Adrenal gland (tissue), 12 donors: ENCODE results near the gene TLN1. TPM values are rescaled to one million over a fixed set of nuclear protein-coding genes. Genes with fewer than 3 reads are reported as not detected.

ENCODE experiments used
- DNase-seq, 7 donors: peaks; one replicate each; pipeline ENCODE4 v3.0.0-alpha.2; 2019 to 2020
- H3K27ac ChIP-seq, 5 donors: fragments of 200-600 bp; sonication (generic) in 4 of 5; 1 replicate in 3 of 5; 2 replicates in 2 of 5; pipeline versions ENCODE4 v1.5.1 to v1.8.0; 2016 to 2020; ENCODE audit warnings: mild to moderate bottlenecking in 1 of 5
- H3K27me3 ChIP-seq: fragments of 200-600 bp; 2 replicates; pipeline ENCODE4 v1.8.0; 2021
- H3K36me3 ChIP-seq, 2 donors: fragments of 200-600 bp; replicated peaks in 1 of 2; 1 replicate in 1 of 2; 2 replicates in 1 of 2; pipeline versions ENCODE4 v1.5.1 to v1.8.0; 2018 to 2022
- H3K4me1 ChIP-seq, 2 donors: fragments of 200-600 bp; replicated peaks in 1 of 2; 1 replicate in 1 of 2; 2 replicates in 1 of 2; pipeline versions ENCODE4 v1.5.1 to v1.8.0; 2018 to 2021
- H3K4me3 ChIP-seq, 4 donors: fragments of 200-600 bp; sonication (generic) in 3 of 4; one replicate each; pipeline ENCODE4 v1.5.1; 2016 to 2018
- H3K9me3 ChIP-seq, 3 donors: fragments of 200-600 bp; sonication (generic) in 1 of 3; replicated peaks in 1 of 3; 1 replicate in 2 of 3; 2 replicates in 1 of 3; pipeline versions ENCODE4 v1.5.1 to v1.8.0; 2016 to 2021
- POLR2A ChIP-seq, 2 donors: fragments of 450-650 bp; IDR thresholded peaks; one replicate each; pipeline ENCODE4 v1.6.1; 2017; ENCODE audit warnings: antibody characterized with exemption in 2 of 2, mild to moderate bottlenecking in 2 of 2, moderate library complexity in 1 of 2
- WGBS, 4 donors: extraction: QIAGEN DNeasy Blood & Tissue Kit in 2 of 4; methylation state at CpG; one replicate each; pipeline versions ENCODE4 v1.1.5 to v1.1.7; 2013 to 2017; 5-methylcytosine and 5-hydroxymethylcytosine counted together
- intact Hi-C, 2 donors: fragments of 100-400 bp; cut with DNase I; formaldehyde crosslinking; loops; one replicate each; pipeline versions ENCODE4 v1.14.1 to v1.15.0; 2022 to 2023
- polyA plus RNA-seq, 3 donors: library from polyadenylated mRNA; stranded (reverse); fragments of 200-250 nt in 2 of 3; fragments of 350-450 nt in 1 of 3; fragmentation: Illumina TruSeq in 1 of 3; extraction: RNeasy Lipid Tissue Mini Kit (QIAGEN cat#74804) in 1 of 3; gene quantifications; one replicate each; pipeline ENCODE4 v1.2.3, GENCODE V29; 2013 to 2014
- total RNA-seq, 9 donors: library from RNA; depleted of rRNA in 4 of 9; stranded (reverse); fragments of >200 nt in 4 of 9; fragments of 120-200 nt in 1 of 9; fragmentation: NEBNext Ultra II Directional in 1 of 9; extraction: Animal tissue kit (Norgen Biotek cat#: 25700) in 1 of 9; gene quantifications; one replicate each; pipeline versions ENCODE4 v1.1.0 to v1.2.4, GENCODE V29; 2013 to 2023
- TF ChIP-seq, protein P1 (sequence below), 6 experiments: fragments of 450-650 bp in 4 of 6; fragments of 200-600 bp in 2 of 6; sonication (generic) in 1 of 6; IDR thresholded peaks; 1 replicate in 5 of 6; 2 replicates in 1 of 6; pipeline versions ENCODE4 v1.5.1 to v1.8.0; 2016 to 2021; ENCODE audit warnings: antibody characterized with exemption in 6 of 6, mild to moderate bottlenecking in 2 of 6, moderate library complexity in 1 of 6
- donor health status: healthy with polysubstance abuse.
- donor health status: Bipolar disorder and iron deficiency.
- donor health status: DM: yes; HTN: yes; CAD: no.
- donor health status: DM: no; HTN: no; CAD: no.
- donor health status: DM: no; HTN: no; CAD: no.
- donor health status: DM: yes; HTN: yes; CAD: no.

Gene TLN1
- total and polyA plus RNA-seq, 12 donors = 157 to 565 (median 296) TPM

DNA sequence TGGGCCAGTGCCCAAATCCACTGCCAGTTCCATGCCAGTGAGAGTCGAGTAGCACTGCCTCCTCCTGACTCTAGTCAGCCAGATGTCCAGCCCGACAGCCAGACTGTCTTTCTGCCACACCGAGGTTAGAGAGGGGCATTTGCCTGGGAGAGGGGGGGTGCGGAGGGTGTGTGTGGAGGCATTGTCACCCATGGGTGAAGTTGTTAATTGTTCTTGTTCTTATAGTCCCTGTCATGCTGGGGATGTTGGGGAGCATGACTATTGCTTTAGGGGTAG is 18.2 kb upstream of the TLN1 start:
- peak overlapping the region in 1 of 4 donors; percentile 92 for H3K4me3 ChIP-seq
- intact Hi-C loops = no loop called here

DNA sequence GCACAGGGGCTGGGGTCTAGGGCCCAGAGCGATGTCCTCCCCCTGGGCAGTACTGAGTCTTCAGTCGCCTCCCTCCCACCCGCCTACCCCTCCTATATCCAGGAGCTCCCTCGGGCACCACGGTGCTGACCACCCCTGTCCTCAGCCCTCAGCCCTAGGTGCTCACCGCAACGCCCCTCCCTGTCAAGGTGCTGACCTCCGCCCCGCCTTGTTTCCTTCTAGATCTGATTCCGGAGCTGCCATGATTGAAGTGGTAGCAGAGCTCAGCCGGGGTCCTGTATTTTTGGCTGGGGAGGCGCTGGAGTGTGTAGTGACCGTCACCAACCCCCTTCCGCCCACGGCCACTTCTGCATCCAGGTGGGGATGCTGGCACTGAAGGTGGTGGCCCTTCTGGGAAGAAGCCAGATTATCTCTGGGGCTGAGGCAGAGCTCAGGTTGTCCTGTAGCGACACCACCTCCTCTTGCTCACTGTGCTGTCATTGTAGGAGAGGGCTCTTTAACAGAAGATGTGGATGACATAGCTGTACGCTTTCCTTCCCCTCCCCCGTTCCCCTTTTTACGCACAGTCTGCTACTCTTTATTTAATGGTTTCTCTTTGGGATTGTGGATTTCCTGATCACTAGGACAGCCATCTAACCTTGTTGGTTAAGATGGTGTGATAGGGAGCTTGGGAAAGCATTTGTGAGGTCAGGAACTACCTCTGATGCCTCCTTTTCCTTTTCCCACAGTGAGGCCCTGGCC is 17.7 kb upstream of the TLN1 start:
- H3K36me3 ChIP-seq = peaks cover 0 to 40% of the 10 kb centered on the region in 2 donors
- intact Hi-C loops = no loop called here
- peak in 3 of 7 donors; percentile 40 to 69 (median 47) for DNase-seq
- H3K27ac ChIP-seq = peak overlapping the region in 4 of 5 donors; percentile 51 to 95 (median 82)
- no peaks in the 10 kb centered on the region for H3K27me3 ChIP-seq
- H3K4me3 ChIP-seq = peak overlapping the region in 3 of 4 donors; percentile 71 to 92 (median 90)
- H3K9me3 ChIP-seq = no peaks in the 10 kb centered on the region
- TF ChIP-seq, protein P1, sequence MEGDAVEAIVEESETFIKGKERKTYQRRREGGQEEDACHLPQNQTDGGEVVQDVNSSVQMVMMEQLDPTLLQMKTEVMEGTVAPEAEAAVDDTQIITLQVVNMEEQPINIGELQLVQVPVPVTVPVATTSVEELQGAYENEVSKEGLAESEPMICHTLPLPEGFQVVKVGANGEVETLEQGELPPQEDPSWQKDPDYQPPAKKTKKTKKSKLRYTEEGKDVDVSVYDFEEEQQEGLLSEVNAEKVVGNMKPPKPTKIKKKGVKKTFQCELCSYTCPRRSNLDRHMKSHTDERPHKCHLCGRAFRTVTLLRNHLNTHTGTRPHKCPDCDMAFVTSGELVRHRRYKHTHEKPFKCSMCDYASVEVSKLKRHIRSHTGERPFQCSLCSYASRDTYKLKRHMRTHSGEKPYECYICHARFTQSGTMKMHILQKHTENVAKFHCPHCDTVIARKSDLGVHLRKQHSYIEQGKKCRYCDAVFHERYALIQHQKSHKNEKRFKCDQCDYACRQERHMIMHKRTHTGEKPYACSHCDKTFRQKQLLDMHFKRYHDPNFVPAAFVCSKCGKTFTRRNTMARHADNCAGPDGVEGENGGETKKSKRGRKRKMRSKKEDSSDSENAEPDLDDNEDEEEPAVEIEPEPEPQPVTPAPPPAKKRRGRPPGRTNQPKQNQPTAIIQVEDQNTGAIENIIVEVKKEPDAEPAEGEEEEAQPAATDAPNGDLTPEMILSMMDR (IDR thresholded peaks at IDR 0.05) = no peak
- TF ChIP-seq POLR2A (IDR thresholded peaks at IDR 0.05) = peak in 1 of 2 donors; percentile 5
- 1 to 2% (median 2%) methylated on average over 12 to 19 of the region's 19 CpGs for WGBS, 4 donors
- H3K4me1 ChIP-seq = peaks cover 34 to 44% of the 10 kb centered on the region in 2 donors

More for the DNA sequence above, 18.2 kb upstream of the TLN1 start:
- H3K36me3 ChIP-seq = peaks cover 0 to 40% of the 10 kb centered on the region in 2 donors
- 46 to 49% (median 47%) methylated on average over 3 to 4 of the region's 4 CpGs for WGBS, 4 donors
- H3K27me3 ChIP-seq = no peaks in the 10 kb centered on the region
- no peak for TF ChIP-seq POLR2A (IDR thresholded peaks at IDR 0.05)
- TF ChIP-seq, protein P1 (IDR thresholded peaks at IDR 0.05) = no peak
- no peaks in the 10 kb centered on the region for H3K9me3 ChIP-seq
- H3K4me1 ChIP-seq = peaks cover 34 to 39% of the 10 kb centered on the region in 2 donors
- peak in 1 of 7 donors; percentile 35 for DNase-seq
- peak overlapping the region in 4 of 5 donors; percentile 51 to 95 (median 82) for H3K27ac ChIP-seq

DNA sequence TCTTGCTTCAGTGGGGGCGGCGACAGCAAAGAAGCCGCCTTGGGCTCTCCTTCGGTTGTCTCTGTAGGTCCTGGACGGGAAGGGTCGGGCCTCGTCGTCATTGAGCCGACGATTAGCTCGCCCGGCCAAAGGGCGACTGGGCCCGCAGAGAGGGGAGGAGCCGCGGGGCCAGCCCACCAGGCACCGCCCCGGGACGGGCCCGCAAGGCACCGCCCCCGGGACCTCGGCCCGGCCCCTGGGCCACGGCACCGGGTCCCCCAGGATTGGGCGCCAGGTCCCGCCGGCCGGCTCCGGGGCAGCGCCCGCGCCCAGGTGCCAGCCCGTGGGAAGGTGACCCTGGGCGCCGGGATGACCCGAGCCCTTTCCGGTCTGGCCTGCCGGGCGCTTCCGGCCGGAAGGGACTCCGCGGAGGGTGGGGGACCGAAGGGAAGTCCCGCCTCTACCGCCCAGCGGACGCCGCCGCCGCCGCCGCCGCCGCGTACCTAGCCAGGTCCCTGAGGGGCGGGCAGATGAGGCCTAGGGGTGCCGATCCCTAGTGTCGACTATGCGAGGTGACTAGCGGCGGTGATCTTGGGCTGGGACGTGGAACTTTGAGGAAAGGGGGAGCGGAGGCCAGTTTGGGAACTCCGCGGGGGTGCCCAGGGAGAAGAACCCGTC is 17.0 kb upstream of the TLN1 start, which contains the start of the genes GBA2 and RGP1:
Gene GBA2 (minus strand): TSS at position 371 of the 657 bp plus-strand sequence. CDS start 524 bp downstream, outside the sequence.
Gene RGP1 (plus strand): TSS at position 430 of the 657 bp plus-strand sequence. CDS start 469 bp downstream, outside the sequence.
- TF ChIP-seq POLR2A (IDR thresholded peaks at IDR 0.05) = peak in 1 of 2 donors; percentile 60
- TF ChIP-seq, protein P1 (IDR thresholded peaks at IDR 0.05) = no peak
- intact Hi-C loops = no loop called here
- Histone ChIP-seq H3K36me3 (peaks cover 0 to 41% of the 10 kb centered on the region in 2 donors), H3K9me3 (no peaks in the 10 kb centered on the region), H3K4me3 (peak within 1 kb of the TSS; percentile 17 to 92 (median 80)), H3K27me3 (no peaks in the 10 kb centered on the region), H3K4me1 (peaks cover 34 to 48% of the 10 kb centered on the region in 2 donors), H3K27ac (peak within 1 kb of the TSS; percentile 51 to 95 (median 77))
- 0 to 1% (median 0%) methylated on average over 12 to 69 of the region's 69 CpGs for WGBS, 4 donors
- peak; percentile 79 to 86 (median 83) for DNase-seq

DNA sequence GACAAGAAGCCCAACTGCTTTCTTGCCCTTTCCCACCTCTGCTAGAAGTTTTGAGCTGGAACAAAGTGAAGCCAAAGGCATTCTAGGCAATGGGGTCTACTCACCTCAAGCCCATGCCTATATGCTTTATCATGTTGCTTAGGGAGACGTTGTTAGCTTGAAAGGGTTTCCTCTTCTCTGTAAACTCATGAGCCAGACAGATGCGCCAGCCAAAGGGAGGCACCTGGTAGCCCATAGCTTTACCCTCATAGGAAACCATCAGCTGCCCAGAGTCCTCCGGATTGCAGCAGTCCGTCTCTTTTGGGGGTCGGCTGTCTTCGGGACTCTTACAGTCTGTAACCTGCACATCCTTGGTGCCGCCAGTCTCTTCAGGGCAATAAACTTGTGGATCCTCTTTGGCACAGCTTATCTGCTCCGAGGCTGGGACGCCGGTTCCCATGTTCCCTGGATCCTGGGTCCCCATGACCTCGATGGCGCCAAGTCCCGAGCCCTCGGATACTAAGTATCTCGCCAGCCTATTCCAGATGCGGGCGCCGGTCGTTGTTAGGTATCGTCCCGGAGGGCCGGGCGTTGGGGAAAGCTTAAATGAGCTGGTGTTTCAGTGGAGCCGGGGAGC is 16.4 kb upstream of the TLN1 start:
- no peak for TF ChIP-seq POLR2A (IDR thresholded peaks at IDR 0.05)
- TF ChIP-seq, protein P1 (IDR thresholded peaks at IDR 0.05) = no peak
- H3K4me3 ChIP-seq = peak overlapping the region; percentile 17 to 92 (median 80)
- DNase-seq = peak in 1 of 7 donors; percentile 32
- no peaks in the 10 kb centered on the region for H3K9me3 ChIP-seq
- H3K36me3 ChIP-seq = peaks cover 0 to 41% of the 10 kb centered on the region in 2 donors
- H3K4me1 ChIP-seq = peaks cover 34 to 48% of the 10 kb centered on the region in 2 donors
- WGBS, 4 donors = 0 to 1% (median 0%) methylated on average over 7 to 24 of the region's 24 CpGs
- peak overlapping the region; percentile 51 to 95 (median 77) for H3K27ac ChIP-seq
- H3K27me3 ChIP-seq = no peaks in the 10 kb centered on the region
- intact Hi-C loops = no loop called here
